Upper lobe of left lung (tissue), 4 donors: ENCODE results near the gene CDC7.

Experiments used
- EP300 ChIP-seq, 4 donors: sonication (generic); formaldehyde crosslinking; IDR thresholded peaks; one replicate each; pipeline ENCODE4 v1.5.1; 2017; ENCODE audit warnings: antibody characterized with exemption in 4 of 4, control low read depth in 2 of 4
- POLR2A ChIP-seq, 4 donors: fragments of 450-650 bp; IDR thresholded peaks; one replicate each; pipeline ENCODE4 v1.5.1; 2016 to 2017; ENCODE audit warnings: antibody characterized with exemption in 4 of 4, mild to moderate bottlenecking in 2 of 4
- POLR2AphosphoS5 ChIP-seq, 2 donors: sonication (generic); formaldehyde crosslinking; IDR thresholded peaks; one replicate each; pipeline ENCODE4 v1.5.1; 2017; ENCODE audit warnings: antibody characterized with exemption in 2 of 2
- TF ChIP-seq, protein P1 (sequence below), 6 experiments: fragments of 450-650 bp in 4 of 6; fragments of 200-600 bp in 2 of 6; sonication (generic) in 2 of 6; IDR thresholded peaks; one replicate each; pipeline ENCODE4 v1.5.1; 2016 to 2019; ENCODE audit warnings: antibody characterized with exemption in 6 of 6

DNA sequence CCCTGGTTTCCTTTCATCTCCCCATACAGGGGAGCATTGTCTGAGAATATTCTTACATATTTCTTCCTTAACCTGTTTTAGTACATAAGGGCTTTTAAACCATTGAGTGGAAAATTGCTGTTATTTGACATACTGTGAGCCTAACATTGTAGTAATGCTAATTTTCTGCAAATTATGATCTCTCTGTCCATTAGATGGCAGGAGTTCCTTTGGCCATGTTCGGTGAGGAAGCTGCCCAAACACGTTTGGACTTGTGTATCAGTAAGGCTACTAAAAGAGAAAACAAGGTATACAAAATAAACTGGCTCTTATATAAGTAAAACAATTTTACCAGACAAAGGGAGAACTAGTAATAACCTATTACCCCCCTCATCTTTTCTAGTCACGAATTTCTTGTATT, 29.2 kb downstream of the CDC7 start:
- TF ChIP-seq, protein P1, sequence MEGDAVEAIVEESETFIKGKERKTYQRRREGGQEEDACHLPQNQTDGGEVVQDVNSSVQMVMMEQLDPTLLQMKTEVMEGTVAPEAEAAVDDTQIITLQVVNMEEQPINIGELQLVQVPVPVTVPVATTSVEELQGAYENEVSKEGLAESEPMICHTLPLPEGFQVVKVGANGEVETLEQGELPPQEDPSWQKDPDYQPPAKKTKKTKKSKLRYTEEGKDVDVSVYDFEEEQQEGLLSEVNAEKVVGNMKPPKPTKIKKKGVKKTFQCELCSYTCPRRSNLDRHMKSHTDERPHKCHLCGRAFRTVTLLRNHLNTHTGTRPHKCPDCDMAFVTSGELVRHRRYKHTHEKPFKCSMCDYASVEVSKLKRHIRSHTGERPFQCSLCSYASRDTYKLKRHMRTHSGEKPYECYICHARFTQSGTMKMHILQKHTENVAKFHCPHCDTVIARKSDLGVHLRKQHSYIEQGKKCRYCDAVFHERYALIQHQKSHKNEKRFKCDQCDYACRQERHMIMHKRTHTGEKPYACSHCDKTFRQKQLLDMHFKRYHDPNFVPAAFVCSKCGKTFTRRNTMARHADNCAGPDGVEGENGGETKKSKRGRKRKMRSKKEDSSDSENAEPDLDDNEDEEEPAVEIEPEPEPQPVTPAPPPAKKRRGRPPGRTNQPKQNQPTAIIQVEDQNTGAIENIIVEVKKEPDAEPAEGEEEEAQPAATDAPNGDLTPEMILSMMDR (IDR thresholded peaks at IDR 0.05) = peak in 2 of 6 experiments; percentile 28 to 30
- TF ChIP-seq POLR2A (IDR thresholded peaks at IDR 0.05) (no peak), EP300 (IDR thresholded peaks at IDR 0.05) (no peak), POLR2AphosphoS5 (IDR thresholded peaks at IDR 0.05) (no peak)
